Measurements from ENCODE around the gene ARMH1.

DNA sequence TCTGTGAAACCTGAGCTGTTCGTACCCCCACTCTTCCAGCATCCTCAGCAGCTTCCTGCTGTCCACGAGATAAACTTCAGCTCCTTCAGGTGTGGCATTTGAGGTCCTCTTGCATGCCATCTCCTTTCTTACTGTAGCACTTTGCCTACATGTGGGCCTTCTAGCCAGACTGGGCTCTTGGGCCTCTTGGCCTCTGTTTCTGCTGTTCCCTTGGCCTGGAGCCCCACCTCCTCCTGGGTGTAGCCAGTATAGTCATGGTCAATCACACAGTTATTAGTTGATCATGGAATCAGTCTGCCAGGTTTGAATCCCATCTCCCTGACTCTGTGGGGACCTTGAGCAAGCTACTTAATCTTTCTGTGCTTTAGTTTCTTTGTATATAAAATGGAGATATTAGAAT lies 26.6 kb upstream of the ARMH1 start:
- TF ChIP-seq, protein P1, sequence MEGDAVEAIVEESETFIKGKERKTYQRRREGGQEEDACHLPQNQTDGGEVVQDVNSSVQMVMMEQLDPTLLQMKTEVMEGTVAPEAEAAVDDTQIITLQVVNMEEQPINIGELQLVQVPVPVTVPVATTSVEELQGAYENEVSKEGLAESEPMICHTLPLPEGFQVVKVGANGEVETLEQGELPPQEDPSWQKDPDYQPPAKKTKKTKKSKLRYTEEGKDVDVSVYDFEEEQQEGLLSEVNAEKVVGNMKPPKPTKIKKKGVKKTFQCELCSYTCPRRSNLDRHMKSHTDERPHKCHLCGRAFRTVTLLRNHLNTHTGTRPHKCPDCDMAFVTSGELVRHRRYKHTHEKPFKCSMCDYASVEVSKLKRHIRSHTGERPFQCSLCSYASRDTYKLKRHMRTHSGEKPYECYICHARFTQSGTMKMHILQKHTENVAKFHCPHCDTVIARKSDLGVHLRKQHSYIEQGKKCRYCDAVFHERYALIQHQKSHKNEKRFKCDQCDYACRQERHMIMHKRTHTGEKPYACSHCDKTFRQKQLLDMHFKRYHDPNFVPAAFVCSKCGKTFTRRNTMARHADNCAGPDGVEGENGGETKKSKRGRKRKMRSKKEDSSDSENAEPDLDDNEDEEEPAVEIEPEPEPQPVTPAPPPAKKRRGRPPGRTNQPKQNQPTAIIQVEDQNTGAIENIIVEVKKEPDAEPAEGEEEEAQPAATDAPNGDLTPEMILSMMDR (IDR thresholded peaks at IDR 0.05), result no peak
- no peak for TF ChIP-seq POLR2A (IDR thresholded peaks at IDR 0.05)

All from testis (tissue), 2 donors.